ENCODE results near the gene ASPSCR1.
"Not testable (repeated sequence)": the region's sequence is repeated elsewhere in the genome, so short reads cannot be mapped to it uniquely, and the experiment has no call there.

The ASPSCR1 gene

GRCh38 chr17:81961521-81962498 lies 15.6 kb upstream of the ASPSCR1 start:
- DNase-seq: no peak

DNA sequence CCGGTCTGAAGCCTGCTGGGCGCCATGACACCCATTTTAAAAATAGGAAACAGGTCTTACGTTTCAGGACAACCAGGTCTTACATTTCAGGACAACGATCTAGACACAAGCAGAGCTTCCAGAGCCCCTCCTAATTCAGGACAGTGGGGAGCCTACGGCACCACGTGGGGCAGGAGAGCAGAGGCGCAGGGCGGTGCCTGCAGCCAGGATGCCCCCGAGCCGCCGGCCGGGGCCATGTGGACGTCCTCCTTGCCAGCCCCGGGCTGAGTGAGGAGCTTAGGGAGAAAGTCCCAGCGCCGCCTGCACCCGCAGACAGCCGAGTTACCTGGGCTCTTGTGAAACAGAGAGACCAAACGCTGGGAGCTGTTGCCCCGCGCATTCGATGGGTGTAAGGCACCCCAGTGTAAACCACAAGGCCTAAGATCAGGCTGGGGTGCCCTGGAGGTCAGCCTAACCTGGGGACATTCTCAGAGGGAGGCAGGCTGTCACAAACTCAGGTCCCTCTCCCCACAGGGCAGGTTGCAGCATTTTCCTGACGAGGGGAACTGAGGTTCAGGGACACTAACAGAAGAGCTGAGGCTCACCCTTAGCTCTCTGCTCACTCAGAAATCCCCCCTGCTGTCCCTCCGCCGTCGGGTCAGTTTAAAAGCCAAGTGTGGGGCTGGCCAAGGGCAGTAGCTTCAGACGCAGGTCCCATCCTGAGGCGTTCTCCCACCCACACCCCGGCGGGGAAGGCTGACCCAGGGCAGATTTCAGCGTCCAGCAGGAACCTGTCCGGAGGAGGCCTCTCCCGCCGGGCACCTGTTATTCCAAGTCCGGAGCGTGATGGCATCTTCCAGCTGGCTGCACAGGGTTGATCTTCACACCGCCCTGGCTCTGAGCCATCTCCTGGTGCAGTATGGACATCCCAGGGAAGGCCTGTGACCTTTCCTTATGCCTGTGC lies 14.7 kb upstream of the ASPSCR1 start:
- DNase-seq: no peak

DNA sequence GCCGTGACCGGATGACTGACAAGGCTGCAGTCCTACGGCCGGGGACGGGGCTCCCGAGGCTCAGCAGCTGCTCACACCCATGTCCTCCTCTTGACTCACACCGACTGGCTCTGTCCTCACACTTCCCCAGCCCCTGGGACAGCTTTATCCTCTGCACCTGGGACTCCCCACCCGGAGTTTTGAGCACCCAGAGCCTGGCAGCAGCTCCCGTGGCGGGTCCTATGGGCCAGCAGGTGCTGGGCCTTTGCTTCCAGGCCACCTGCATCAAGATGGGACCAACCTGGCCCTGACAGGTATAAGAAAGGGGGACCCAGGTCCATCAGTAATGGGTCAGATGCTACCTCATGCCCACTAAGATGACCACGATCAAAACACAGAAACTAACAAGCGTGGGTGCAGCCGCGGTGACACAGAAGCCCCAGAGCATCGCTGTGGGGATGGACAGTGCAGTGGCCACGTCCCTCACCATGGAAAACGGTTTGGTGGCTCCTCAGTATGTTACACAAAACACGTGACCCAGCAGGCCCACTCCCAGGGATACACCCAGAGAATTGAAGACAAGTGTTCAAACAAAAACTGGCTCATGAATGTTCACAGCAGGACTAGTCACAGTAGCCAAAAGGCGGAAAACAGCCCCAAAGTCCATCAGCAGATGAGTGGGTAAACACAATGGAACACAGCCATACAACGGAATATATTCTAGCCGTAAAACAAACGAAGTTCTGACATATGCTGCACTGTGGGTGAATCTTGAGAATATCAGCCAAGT lies 13.2 kb upstream of the ASPSCR1 start:
- no peak for DNase-seq

DNA sequence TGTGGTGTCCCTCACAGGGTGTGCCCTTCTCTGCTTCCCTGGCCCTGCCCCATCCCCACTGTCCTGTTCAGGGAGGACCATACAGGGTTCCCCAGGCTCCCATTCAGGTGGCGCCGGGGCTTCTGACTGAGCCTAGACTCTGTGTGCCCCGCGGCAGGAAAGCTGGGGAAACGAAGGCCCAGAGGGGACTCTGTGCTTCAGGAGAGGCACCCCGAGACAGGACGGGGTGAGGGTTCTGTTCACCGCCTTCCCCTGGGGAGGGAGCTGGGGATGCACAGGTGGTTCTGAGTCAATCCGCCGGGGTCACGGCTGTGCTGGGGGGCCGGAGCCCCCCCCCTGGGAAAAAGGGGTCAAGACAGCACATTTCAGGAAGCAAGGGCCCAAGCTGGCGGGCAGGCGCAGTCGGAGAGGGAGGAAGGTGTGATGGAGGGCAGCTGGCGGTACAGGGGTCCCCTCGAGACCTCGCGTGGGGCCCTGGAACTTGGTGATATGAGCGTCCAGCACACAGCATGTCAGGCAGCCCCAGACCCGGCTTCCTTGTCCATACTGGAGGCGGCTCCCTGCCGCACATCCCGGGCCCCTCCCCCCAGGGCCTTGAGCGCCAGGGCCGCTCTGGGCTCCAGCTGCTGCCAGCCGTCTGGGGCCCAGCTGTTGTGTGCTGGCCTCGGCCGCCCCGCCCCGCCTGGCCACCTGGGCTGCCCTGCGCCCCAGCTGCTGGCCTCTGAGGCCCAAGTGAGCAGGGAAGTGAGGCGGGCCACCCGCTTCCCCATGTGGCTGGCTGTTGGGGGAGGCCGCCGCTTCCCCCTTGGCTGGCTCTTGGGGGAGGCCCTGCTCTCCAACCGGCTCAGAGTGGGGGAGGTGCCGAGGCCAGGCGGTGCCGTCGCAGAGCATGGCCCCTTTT lies 10.8 kb upstream of the ASPSCR1 start:
- no peak for DNase-seq

DNA sequence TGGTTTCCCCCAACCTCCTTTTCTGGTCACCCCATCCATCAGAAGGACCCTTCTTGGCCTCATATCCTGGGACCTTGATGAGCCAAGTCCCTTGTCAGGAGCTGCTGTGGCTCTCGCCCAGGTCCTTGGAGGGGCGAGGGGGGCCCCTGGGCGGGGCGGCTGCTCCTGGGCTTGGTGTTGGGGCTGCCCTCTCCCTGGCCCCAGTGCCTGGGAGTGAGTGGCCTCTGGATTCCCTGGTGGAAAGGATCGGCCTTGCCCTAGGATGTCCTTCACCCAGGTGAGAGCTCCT lies 10.2 kb upstream of the ASPSCR1 start:
- DNase-seq: no peak

GRCh38 chr17:81967533-81968395 lies 9.7 kb upstream of the ASPSCR1 start:
- no peak for DNase-seq

DNA sequence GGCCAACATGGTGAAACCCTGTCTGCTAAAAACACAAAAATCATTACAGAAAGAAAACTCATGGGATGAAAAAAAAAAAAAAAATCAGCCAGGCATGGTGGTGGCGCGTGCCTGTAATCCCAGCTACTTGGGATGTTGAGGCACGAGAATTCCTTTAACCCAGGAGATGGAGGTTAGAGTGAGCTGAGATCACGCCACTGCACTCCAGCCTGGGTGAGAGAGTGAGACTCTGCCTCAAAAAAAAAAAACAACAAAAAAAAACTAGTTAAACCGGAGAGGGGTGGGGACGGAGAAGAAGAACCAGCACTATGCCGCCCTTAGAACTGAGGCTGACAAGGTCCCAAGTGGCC lies 9.1 kb upstream of the ASPSCR1 start:
- no peak for DNase-seq

- no peak for DNase-seq
Observed at GRCh38 chr17:81968850-81969812, 8.3 kb upstream of the ASPSCR1 start.

- DNase-seq: no peak
Observed at GRCh38 chr17:81973432-81973831, 4.0 kb upstream of the ASPSCR1 start.

- peak; percentile 17 for DNase-seq
Observed at GRCh38 chr17:81976332-81977210, 858 bp upstream of the ASPSCR1 start.

DNA sequence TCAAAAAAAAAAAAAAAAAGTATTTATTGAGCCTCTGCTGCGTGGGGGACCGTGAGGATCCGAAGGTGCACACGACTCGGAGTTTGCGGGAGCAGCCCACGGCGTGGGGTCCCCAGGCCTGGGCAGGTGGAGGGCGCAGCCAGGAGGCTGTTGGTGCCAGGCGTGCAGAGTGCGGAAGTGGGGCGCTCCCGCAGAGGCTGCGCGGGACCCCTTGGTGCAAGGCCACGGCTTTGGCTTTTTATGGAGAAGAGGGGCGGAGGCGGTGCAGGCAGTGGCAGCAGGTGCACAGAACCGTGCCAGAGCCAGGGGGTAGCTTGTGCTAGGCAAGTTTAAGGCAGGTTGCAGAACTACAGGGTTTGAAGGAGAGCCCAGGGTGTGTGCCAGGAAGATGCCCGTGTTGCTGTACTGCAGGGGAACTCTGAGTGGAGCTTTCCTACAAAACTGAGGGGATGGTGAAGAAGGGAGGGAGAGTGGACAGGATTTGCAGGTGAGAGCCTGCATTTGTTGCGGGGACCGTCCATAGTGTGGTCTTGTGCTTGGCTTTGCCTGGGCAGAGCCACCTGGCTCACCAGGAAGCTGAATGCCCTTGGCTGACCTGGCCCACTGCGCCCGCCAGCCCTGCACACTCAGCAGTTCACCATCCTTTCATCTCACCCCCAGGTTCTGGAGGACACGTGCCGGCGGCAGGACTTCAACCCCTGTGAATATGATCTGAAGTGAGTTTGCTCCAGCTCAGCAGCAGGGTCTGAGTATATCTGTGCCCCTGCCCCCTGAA lies 1.3 kb downstream of the ASPSCR1 start:
- no peak for DNase-seq

- DNase-seq: no peak
Observed at GRCh38 chr17:81980122-81980521, 2.7 kb downstream of the ASPSCR1 start.

DNA sequence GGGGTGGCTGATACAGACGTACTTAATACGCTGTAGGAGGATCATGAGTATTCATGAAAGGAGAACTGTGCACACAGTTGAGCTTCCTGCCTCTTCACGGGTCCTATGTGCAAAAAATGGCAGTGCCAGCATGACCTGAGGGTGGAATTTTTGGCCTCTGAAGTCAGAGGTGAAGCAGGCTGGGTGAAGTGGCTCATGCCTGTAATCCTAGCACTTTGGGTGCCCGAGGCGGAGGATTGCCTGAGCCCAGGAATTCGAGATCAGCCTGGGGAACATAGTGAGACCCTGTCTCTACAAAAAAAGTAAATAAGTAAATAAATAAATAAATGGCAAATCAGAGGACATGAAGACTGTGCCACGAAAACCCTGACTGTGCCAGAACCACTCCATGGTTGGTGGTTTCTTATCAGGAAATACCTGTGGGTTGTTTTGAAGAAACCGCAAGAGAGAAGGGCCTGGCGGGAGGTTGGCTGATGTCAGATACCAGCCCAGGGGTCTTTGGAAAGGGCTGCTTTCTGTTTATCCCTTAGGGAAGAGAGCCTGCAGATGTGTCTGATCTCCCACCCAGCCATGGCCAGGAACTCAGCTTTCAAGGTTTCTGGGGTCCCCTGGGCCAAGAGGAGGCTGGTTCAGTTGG lies 3.4 kb downstream of the ASPSCR1 start:
- no peak for DNase-seq

DNA sequence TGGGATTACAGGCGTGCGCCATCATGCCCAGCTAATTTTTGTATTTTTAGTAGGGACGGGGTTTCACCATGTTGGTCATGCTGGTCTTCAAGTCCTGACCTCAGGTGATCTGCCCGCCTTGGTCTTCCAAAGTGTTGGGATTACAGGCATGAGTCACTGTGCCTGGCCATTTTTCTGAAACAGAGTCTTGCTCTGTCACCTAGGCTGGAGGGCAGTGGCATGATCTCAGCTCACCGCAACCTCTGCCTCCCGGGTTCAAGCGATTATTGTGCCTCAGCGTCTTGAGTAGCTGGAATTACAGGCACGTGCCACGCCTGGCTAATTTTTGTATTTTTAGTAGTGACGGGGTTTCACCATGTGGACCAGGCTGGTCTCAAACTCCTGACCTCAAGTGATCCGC lies 4.1 kb downstream of the ASPSCR1 start:
- not testable (repeated sequence) for DNase-seq

DNA sequence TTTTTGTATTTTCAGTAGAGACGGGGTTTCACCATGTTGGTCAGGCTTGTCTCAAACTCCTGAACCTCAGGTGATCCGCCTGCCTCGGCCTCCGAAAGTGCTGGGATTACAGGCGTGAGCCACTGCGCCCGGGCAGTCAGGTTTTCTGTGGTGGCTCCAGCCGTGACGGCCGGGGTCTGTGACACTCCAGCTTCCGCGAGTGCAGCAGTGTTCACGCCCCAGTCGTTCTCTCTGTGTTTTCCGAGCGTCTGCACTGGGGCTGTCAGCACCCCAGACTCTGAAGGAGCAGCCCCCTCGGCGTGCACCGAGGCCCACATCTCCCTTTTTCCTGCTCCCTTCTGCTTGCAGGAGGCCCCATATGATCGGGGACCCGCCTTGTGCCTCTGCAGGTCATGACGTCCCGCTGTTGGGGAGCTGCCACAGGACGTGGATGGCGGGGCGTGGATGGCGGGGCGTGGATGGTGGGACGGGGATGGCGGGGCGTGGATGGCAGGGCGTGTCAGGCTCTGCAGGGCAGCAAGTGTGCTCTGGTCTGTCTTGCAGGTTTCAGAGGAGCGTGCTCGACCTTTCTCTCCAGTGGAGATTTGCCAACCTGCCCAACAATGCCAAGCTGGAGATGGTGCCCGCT lies 5.7 kb downstream of the ASPSCR1 start:
- DNase-seq: no peak

GRCh38 chr17:81983639-81984373 lies 6.4 kb downstream of the ASPSCR1 start:
- no peak for DNase-seq

Data from NCI-H2029 treated with DMSO at 0.1 percent for 48 hours (cell line).